GM18508 (cell line): Measurements from ENCODE around the gene GLP1R.
"Not testable (repeated sequence)": the region's sequence is repeated elsewhere in the genome, so short reads cannot be mapped to it uniquely, and the experiment has no call there.

Source experiments
- ATAC-seq: cut with Tn5 transposase; IDR thresholded peaks from one replicate; pipeline ENCODE4 v1.9.1; 2021; ENCODE audit warnings: moderate number of reproducible peaks; ENCODE audit not compliant: insufficient read depth, unreplicated experiment

Gene GLP1R

GRCh38 chr6:39114704-39115599, 66.4 kb downstream of the GLP1R start, which contains the start of gene SAYSD1:
Gene SAYSD1, minus strand, starts transcription at chr6:39115186. Its CDS starts 97 bp downstream, at chr6:39115089.
- ATAC-seq = peak; percentile 72

DNA sequence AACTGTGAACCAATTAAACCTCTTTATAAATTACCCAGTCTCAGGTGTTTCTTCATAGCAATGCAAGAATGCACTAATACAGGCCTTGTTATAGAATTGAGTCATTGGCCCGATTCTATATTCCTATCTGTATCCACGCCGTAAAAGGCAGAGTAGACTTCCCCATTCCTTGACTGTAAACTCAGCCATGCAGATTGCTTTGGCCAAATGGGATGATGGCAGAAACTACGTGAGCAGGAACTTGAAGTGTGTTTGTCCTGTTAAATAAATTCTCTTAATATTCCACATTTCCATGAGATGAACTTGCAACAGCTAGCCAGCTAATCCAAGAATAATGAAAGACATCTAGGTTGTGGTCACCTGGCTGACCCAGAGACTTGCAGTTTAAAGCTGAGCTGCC, 70.3 kb downstream of the GLP1R start:
- ATAC-seq = no peak

DNA sequence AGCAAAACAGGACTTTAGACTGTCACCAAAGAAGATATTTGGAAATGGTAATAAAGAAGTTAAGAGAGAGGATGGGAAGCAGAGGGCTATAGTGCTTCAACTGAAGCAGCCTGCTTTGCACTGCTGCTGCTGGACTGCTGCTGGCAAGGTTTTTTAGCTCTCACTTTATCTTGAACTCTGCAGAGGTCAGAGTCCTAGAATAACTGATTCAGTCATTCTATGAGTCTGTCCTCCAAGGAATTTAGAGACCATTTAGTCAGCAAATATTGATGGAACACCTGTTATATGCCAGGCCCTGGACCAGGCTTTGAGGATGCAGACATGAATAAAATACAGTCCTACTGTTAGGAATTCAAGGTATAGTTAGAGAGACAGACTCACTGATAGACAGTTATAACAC, 75.5 kb downstream of the GLP1R start:
- ATAC-seq = no peak

- ATAC-seq = no peak
Measured at GRCh38 chr6:39128106-39128505, 79.5 kb downstream of the GLP1R start.

- ATAC-seq = no peak
Measured at GRCh38 chr6:39128832-39129231, 80.3 kb downstream of the GLP1R start.

DNA sequence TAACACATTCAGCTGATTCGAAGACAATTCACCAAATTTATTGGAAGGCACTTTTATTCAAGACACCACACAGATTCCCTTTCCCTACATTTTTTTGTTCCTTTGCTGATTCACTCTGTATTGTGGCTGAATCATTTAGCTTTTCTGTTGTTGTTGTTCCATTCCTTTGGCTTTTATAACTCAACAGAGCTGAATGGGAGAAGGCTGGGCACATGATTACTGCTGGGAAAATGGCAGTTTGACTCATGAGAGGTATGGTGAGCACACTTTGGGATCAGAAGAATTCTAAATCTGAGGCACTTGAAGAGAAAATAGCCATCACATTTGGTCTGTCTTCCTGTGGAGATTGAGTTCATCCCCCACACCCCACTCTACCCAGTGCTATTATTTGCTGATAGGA, 82.1 kb downstream of the GLP1R start:
- no peak for ATAC-seq

- not testable (repeated sequence) for ATAC-seq
Measured at GRCh38 chr6:39134761-39135160, 86.2 kb downstream of the GLP1R start.

GRCh38 chr6:39136207-39136606, 87.6 kb downstream of the GLP1R start:
- ATAC-seq = not testable (repeated sequence)

GRCh38 chr6:39137245-39137644, 88.7 kb downstream of the GLP1R start:
- no peak for ATAC-seq
